B cell (primary cell): Measurements from ENCODE around the gene HGFAC.

Source experiments
- EZH2 ChIP-seq: IDR thresholded peaks from 2 replicates; pipeline ENCODE4 v1.6.1; 2012; ENCODE audit warnings: borderline replicate concordance, low read depth, mild to moderate bottlenecking, moderate library complexity, low read length; ENCODE audit not compliant: insufficient read depth, poor library complexity, severe bottlenecking
- TF ChIP-seq, protein P1 (sequence below): fragments of 200-600 bp; IDR thresholded peaks from one replicate; pipeline ENCODE4 v1.8.0; 2022; ENCODE audit warnings: antibody characterized with exemption, mild to moderate bottlenecking

DNA sequence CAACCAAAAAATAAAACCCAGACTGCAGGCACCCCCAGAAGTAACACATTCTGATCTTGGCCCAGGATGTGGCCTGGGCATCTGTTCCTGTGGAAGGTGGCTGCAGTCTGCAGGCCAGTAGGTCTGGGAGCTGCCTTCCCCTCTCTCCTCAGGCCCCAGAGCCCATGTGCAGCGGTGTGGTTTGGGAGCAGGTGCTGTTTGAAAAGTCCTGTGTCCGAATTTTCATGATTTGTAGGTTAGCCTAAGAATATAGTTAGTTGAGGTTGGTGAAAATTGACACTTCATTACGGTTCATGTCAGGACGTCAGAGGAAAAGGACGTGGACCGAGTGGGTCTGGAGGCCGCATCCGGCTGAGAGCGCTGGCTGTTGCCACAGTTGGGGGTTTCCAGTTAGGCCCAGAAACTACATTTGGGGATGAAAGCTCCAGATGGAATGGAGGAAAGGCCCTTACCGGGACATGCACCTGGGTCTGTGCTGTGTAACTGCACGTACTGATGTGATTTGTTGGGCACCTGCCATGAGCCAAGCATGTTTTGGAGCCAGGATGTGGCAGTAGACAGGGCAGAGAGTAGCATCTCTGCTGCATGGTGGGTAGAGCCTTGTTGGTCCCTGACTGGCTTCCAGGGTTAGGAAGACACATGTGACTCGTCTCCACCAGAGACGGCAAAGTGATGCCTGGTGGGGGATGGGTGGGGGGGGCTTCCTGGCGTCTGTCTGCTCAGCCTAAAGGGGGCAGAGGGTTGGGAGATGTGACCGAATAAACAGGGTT is 21.7 kb upstream of the HGFAC start:
- TF ChIP-seq EZH2, result no peak
- TF ChIP-seq, protein P1, sequence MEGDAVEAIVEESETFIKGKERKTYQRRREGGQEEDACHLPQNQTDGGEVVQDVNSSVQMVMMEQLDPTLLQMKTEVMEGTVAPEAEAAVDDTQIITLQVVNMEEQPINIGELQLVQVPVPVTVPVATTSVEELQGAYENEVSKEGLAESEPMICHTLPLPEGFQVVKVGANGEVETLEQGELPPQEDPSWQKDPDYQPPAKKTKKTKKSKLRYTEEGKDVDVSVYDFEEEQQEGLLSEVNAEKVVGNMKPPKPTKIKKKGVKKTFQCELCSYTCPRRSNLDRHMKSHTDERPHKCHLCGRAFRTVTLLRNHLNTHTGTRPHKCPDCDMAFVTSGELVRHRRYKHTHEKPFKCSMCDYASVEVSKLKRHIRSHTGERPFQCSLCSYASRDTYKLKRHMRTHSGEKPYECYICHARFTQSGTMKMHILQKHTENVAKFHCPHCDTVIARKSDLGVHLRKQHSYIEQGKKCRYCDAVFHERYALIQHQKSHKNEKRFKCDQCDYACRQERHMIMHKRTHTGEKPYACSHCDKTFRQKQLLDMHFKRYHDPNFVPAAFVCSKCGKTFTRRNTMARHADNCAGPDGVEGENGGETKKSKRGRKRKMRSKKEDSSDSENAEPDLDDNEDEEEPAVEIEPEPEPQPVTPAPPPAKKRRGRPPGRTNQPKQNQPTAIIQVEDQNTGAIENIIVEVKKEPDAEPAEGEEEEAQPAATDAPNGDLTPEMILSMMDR, result no peak
